Right hindlimb (tissue), 1 donor: ENCODE measurements around the gene SMAD7.

Experiments used
- DNase-seq: peaks from one replicate; pipeline ENCODE4 v3.0.0-alpha.2; 2018

Gene SMAD7

GRCh38 chr18:48893608-48894600 is 56.9 kb downstream of the SMAD7 start:
- peak; percentile 24 for DNase-seq

GRCh38 chr18:48893061-48893607 is 57.6 kb downstream of the SMAD7 start:
- DNase-seq = no peak

- no peak for DNase-seq
These were observed 58.5 kb downstream of the SMAD7 start for GRCh38 chr18:48892146-48892855.

DNA sequence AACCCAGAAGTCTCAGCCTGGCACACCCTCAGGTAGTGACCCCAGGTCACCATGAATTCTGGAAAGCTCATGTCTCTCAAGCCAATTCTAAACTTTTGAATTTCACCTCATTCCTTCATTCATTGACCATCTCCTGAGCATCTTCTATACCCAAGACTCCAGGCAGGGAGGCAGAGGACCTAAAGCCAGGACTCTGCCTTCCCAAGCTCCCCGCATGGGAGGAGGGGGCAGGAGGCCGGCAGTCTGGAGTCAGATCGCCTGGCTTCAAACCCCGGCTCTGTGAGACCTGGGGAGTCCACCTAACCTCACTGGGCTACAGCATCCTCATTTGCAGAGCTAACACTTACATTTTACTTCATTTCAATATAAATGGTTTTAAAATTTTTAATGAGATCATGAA is 59.0 kb downstream of the SMAD7 start:
- DNase-seq = no peak

GRCh38 chr18:48889981-48890762 is 60.6 kb downstream of the SMAD7 start:
- DNase-seq = no peak

GRCh38 chr18:48889115-48889941 is 61.4 kb downstream of the SMAD7 start:
- DNase-seq = peak; percentile 69

DNA sequence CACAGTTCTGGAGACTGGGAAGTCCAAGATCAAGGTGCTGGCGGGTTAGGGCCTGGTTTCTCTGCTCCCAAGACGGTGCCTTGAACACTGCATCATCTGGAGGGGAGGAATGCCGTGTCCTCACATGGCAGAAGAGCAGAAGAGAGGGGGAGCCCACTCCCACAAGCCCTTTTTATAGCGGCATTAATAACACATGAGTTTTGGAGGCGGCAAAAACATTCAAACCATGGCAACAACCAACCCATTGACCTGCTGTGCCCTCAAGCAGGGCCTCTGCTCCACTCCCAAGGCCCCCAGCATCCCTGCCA is 62.0 kb downstream of the SMAD7 start:
- no peak for DNase-seq

GRCh38 chr18:48887905-48888772 is 62.6 kb downstream of the SMAD7 start:
- no peak for DNase-seq

- no peak for DNase-seq
These were observed 63.4 kb downstream of the SMAD7 start for GRCh38 chr18:48887294-48887904.

- DNase-seq = no peak
These were observed 64.1 kb downstream of the SMAD7 start for GRCh38 chr18:48886520-48887293.

DNA sequence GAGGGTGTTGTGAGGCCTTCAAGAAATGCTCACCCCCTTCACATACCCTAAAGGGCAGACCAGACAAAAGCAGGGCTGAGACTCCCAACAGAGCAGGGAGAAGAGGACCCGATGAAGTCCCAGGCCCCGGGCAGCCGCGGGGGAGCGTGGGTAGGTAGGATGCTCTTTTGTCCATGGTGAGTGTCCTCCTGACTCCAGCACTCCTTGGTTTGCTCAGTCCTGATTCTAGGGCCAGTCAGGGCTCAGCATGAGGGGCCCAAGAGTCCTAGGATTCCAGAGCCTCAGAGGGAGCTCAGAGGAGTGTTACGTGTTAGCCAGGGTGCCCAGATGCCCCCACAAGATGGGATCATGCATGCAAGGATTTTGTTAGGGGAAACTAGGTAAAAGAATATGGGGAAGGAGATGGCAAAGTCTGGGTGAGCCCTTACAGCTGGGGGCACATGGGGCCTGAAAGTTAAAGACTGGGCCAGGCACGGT is 64.8 kb downstream of the SMAD7 start:
- DNase-seq = no peak

DNA sequence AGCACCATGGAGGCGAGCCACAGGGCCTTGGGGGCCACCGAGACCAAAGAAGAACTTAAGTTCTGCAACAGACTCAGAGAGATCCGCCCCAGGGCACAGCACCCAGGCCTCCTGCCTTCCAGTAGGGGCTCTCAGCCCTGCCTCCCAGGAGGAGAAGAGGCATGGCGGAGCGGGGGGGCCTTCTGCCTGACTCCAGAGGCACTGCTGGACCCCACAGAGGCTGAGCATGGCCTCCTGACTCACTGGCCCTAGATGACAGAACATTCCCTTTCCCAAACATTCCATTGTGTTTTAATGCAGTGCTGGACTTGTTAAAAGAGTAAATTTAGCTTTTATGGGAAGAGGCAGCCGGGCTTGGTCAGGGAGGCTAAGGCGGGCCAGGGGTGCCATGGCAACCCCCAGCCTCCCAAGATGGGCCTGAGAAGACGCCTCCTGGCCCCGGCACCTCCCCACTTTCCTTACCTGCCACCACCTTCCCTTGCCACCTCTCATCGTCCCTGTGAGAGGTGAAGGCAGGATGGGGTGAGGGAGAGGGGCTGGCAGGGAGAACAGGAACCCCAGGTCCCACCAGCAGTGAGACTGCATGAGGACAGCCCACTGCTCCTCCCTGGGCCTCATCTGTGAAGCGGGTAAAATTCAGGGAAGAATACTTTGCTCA is 65.4 kb downstream of the SMAD7 start:
- DNase-seq = no peak

GRCh38 chr18:48884771-48885170 is 66.0 kb downstream of the SMAD7 start:
- DNase-seq = no peak

DNA sequence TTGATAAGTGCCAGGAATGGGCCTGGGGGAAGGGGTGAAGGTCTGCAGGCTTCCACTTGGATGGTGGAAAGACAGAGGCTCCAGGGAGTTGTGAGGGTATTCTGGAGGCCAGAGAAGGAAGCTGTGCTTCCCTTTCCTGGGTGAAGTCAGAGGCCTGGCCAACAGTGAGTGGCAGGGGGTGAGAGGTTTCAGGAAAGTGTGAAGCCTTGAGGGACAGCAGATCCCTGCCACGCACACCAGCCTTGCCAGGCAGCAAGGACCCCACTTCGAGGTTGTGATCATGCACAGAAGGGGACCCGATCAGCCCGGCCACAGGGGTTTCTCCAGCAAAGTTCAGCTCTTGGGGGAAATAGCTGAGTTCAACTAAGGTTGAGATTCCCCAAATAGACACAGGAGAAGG is 66.5 kb downstream of the SMAD7 start:
- no peak for DNase-seq

GRCh38 chr18:48882379-48882778 is 68.4 kb downstream of the SMAD7 start:
- no peak for DNase-seq

GRCh38 chr18:48880931-48881330 is 69.8 kb downstream of the SMAD7 start:
- DNase-seq = no peak

DNA sequence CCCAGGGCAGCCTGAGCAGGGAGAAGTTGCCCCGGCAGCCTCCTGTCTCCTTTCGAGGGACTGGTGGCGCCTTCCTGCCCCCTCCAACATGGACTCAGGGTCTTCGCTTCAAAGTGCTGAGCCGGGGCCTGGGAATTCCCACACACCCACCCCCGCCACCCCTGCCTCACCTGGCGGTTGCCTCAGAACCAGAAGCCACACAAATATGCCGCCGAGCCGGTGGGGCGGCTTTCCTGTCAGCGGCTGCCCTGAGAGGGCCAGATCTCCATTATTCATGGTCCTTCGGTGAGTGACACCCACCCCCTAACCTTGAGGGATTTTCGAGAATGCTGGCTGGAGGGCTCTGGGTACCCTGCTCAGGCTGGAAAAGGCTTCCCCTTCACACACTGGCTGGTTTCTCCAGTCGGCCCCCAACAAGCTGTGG is 71.7 kb downstream of the SMAD7 start:
- no peak for DNase-seq

GRCh38 chr18:48878471-48878870 is 72.3 kb downstream of the SMAD7 start:
- no peak for DNase-seq

DNA sequence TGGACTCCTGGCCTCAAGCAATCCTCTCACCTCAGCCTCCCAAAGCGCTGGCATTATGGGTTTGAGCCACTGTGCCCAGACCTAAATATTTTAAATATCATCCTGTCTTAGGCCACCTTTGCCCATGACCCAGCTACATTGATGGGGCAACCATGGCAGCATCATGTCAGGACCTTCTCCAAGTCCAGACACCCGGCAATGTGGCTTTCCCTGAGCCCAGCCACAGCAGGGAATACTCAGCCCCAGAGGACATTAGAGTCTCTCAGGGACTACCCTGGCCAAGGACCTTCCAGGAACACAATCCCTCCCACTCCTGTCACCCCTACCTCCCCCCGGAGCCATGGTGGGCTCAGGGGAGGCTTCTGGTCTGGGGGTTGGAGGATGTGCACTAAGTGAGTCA is 72.8 kb downstream of the SMAD7 start:
- DNase-seq = no peak
